Fibroblast of skin of scalp (primary cell): ENCODE measurements around the gene SLC22A23.

Source experiments
- DNase-seq: peaks from one replicate; pipeline ENCODE4 v3.0.0-alpha.2; 2013

Gene SLC22A23

DNA sequence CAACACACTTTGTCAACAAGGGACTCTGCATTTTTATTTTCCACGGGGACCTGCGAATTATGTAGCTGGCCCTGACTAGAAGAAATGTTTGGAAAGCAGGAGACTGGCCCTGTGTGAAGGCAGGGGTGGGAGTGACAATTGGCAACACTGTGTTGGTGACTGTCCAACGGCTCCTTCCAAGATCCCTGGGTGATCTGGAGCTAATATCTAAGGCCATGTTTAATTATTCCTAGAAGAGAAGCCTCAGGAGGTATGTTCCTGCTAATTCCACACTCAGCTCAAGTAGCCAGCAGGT lies 13.7 kb downstream of the SLC22A23 start:
- DNase-seq = no peak

- DNase-seq = peak; percentile 60
These were observed 14.2 kb downstream of the SLC22A23 start for GRCh38 chr6:3442431-3443220.

GRCh38 chr6:3440911-3441310 lies 15.9 kb downstream of the SLC22A23 start:
- DNase-seq = no peak

GRCh38 chr6:3439961-3440360 lies 16.9 kb downstream of the SLC22A23 start:
- no peak for DNase-seq

- DNase-seq = peak; percentile 91
These were observed 18.4 kb downstream of the SLC22A23 start for GRCh38 chr6:3438190-3439167.

- DNase-seq = no peak
These were observed 23.8 kb downstream of the SLC22A23 start for GRCh38 chr6:3433005-3433404.

DNA sequence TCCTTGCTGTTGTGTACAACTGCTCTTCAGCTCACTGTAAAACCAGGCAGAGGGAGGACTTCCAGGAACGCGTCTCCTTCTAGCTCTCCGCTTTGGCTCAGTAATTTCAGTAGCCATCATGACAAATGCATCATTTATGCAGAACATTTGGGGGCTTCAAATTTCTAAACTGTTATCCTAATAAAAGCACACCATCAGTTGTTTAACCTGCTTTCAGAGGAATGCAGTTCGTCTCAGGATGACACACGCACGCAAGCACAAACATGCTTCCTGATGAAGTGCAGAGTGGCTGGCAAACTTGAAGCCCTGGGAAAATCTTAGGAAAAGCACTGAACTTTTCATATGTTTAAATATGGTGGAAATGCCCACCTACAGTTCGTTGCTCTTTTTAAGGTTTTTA lies 24.4 kb downstream of the SLC22A23 start:
- DNase-seq = no peak

- DNase-seq = no peak
These were observed 24.9 kb downstream of the SLC22A23 start for GRCh38 chr6:3431994-3432393.

DNA sequence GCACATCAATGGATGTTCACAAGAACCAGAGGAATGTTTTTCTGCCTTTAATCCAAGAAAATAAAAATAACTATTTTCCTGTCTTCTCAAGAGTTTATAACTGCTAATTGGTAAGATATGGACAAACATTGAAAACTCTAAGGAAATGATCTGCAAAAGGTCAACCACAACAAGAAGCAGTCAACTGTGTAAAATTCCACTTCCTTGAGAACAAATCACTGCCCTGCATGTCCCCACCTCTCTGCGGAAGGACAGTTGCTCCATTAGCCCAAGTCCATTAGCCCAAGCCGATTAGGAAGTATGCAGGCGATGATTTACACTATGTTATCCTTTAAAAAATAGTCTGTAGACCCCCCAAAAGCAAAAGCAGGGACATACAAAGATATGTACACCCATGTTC lies 27.6 kb downstream of the SLC22A23 start:
- no peak for DNase-seq

DNA sequence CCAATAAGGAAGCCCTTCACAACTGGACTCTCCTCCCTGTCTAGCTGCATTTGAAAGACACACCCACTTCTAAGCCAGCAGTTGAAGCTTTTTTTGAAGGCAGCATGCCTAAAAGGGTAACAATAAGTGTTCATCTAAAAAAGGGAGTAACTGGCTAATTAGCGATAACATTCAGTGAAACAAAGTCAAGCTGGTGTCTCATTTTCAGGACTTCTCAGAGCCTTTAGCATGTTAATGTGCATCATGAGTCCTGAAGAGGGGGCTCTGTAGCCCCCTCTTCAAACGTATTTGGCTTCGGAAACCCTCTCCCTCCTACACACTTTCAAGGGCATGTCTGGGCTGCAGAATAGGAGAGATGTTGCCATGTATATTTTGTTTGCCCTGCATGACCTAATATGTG lies 28.1 kb downstream of the SLC22A23 start:
- DNase-seq = no peak

GRCh38 chr6:3428247-3428646 lies 28.6 kb downstream of the SLC22A23 start:
- no peak for DNase-seq

DNA sequence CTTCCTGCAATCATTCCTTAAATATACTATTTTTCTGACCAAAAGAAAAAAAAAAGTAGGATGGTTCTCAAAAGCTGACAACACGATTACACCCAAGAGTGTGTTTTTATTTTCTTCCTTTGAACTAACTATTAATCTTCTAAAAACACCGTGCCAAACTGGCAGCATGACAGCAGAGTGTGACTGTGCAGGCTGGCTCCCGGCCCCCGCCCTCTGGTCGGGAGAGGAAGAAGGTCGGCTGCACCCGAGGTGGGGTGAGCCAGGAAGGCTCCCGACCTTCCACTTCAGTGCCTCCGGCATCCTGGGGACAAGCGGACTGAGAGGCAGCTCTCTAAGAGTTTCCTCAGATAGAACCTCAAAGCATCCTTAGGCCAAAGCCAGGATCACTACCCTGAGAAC lies 29.2 kb downstream of the SLC22A23 start:
- DNase-seq = no peak

- no peak for DNase-seq
These were observed 29.7 kb downstream of the SLC22A23 start for GRCh38 chr6:3426927-3427686.

- no peak for DNase-seq
These were observed 30.5 kb downstream of the SLC22A23 start for GRCh38 chr6:3426091-3426926.

GRCh38 chr6:3425574-3425973 lies 31.3 kb downstream of the SLC22A23 start:
- DNase-seq = no peak

DNA sequence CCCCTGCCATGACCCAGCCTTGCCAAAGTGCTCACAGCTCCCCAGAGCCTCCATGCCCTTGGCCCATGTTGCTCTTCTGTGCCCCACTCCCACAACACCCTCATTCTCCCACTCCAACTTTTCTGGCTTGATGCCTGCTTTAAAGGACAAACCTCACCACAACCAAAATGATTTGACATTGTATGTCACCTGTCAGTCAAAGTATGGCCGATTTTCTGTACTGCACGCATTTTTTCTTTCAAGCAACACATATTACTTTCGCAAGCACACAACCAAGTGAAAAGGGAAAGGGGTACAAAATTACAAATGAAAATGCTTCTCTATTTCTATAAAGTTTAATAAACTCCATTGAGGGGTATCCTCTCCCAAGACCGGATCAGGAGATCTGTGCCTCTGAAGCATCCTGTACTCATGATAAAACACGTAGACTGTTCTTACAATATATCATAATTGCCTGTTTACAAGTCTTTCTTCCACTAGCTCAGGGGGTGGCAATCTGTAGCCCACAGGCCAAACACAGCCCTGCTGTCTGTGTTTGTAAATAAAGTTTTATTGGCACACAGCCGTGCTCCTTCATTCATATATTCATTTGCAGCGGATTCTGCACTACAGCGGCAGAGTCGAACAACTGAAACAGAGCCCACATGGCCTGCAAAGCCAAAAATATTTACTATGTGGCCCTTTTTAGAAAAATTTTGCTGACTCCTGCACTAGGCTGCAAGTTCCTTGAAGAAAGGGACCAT lies 32.5 kb downstream of the SLC22A23 start:
- DNase-seq = no peak

GRCh38 chr6:3423439-3424184 lies 33.2 kb downstream of the SLC22A23 start:
- no peak for DNase-seq

DNA sequence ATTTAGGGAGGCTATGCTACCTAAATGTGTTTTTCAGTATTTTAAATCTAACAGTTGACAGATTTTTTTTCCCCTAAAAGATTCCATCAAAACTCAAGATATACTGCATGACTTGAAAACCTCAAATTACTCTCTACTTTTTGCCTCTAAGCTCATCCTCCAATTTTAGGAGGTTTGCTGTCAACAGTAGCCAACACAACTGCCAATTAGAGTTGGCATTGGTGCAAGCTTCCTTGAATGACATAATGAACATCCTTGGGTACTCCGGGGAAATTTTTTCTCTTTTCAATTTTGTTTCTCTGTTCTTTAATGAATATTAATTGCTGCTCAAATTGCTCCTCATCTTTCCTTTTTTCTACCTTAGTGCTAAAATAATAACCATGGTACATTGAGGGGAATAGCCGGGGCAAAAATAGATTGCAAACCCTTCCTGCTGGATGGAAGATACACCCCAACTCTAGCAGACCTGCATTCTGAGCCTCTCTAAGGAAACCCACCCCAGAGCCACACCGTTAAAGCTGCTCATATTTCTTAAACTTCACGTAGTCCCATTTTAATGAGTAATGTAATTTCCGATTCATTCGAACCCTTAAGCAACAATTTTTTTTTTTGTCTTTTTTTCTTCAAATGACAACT lies 34.3 kb downstream of the SLC22A23 start:
- no peak for DNase-seq

GRCh38 chr6:3421791-3422434 lies 34.9 kb downstream of the SLC22A23 start:
- peak; percentile 63 for DNase-seq

GRCh38 chr6:3421143-3421542 lies 35.7 kb downstream of the SLC22A23 start:
- no peak for DNase-seq
